ENCODE data around the gene ARHGAP18. TPM values are rescaled to one million over a fixed set of nuclear protein-coding genes. Genes with fewer than 3 reads are reported as not detected.

The ARHGAP18 gene
- total and polyA plus RNA-seq, 2 of the 13 experiments (the other 11 are each of a cell fraction or from before 2014, with no cell fraction given): 58.2 to 115 TPM

- H3K9me3 ChIP-seq (ENCODE audit: low read length): no peaks in the 10 kb centered on the region
- H3K4me3 ChIP-seq (replicated peaks in 1 of 3; ENCODE audit: insufficient read depth in 1 of 3, low read depth in 2 of 3, low read length in 3 of 3): no peak overlapping the region
- ATAC-seq (no peak), DNase-seq (ENCODE audit: low spot score) (no peak), FAIRE-seq (no peak)
- H3K36me3 ChIP-seq (replicated peaks in 1 of 2; ENCODE audit: control insufficient read depth in 1 of 2, insufficient read depth in 2 of 2, low read length in 2 of 2): peaks cover 2 to 28% of the 10 kb centered on the region in 2 experiments
- no peaks in the 10 kb centered on the region for H3K27me3 ChIP-seq (ENCODE audit: control insufficient read depth in 1 of 2, insufficient read depth in 2 of 2, low read length in 2 of 2)
- no peak overlapping the region for H3K27ac ChIP-seq (ENCODE audit: extremely low read length, insufficient read depth, low read length)
- no peak overlapping the region for H3K9ac ChIP-seq (ENCODE audit: insufficient read depth, low read depth, low read length)
- intact Hi-C loops (cut with micrococcal nuclease; ENCODE audit: unreplicated experiment) (loop anchor here (1.0 to 2.0 kb wide), 2 partner anchors 63 to 68 kb away; no protein-coding TSS in a partner anchor), in situ Hi-C loops (cut with HindIII; ENCODE audit: extremely low pct_ligation_motif_present, low pct_unique_long_range_greater_than_20kb) (no loop called here)
- TF ChIP-seq SNRNP70 (IDR thresholded peaks at IDR 0.05; ENCODE audit: low read depth, low read length): no peak
- no peak for TF ChIP-seq ZNF142 (CRISPR knock-in tag; IDR thresholded peaks at IDR 0.05)
- no peak overlapping the region for H3K4me2 ChIP-seq (ENCODE audit: low read depth, low read length)
- H3K4me1 ChIP-seq (ENCODE audit: insufficient read depth, low read length): peaks cover 73% of the 10 kb centered on the region
- peaks cover 96% of the 10 kb centered on the region for H3K79me2 ChIP-seq (ENCODE audit: insufficient read depth, low read length)
- no TSS peak for BruUV-seq (replicated peaks)
- peaks cover 16% of the 10 kb centered on the region for H4K20me1 ChIP-seq (ENCODE audit: insufficient read depth, low read length)
- CTCF ChIA-PET (ENCODE audit: low intra/inter-chr PET ratio, low total read pairs): no interaction called here
- no peak overlapping the region for H2AFZ ChIP-seq (ENCODE audit: low read length)
- POLR2A ChIA-PET: no interaction called here
Measured at GRCh38 chr6:129667034-129667433, 42.9 kb downstream of the ARHGAP18 start.
